HL-60 (cell line): Measurements from ENCODE around the gene CNTNAP2.

Experiments used
- DNase-seq, 2 experiments: peaks; one replicate each; pipeline ENCODE4 v3.0.0-alpha.2; 2010 to 2020; ENCODE audit warnings: low read depth in 1 of 2, low spot score in 1 of 2
- H3K27ac ChIP-seq: fragments of 250-450 bp; sonication (Bioruptor Pico); replicated peaks from 2 replicates; pipeline ENCODE4 v1.5.1; 2020; ENCODE audit warnings: mild to moderate bottlenecking, moderate library complexity
- H3K27me3 ChIP-seq: fragments of 250-450 bp; sonication (Bioruptor Pico); 2 replicates; pipeline ENCODE4 v1.5.1; 2021; ENCODE audit warnings: mild to moderate bottlenecking, moderate library complexity; ENCODE audit not compliant: insufficient read depth, poor library complexity, severe bottlenecking
- H3K4me3 ChIP-seq: replicated peaks from 2 replicates; pipeline ENCODE4 v1.5.1; 2011; ENCODE audit warnings: mild to moderate bottlenecking, control low read depth, low read length; ENCODE audit not compliant: insufficient read depth
- GABPA ChIP-seq: IDR thresholded peaks from 2 replicates; pipeline ENCODE4 v1.6.1; 2012; ENCODE audit warnings: low read depth
- POLR2AphosphoS5 ChIP-seq: IDR thresholded peaks from 2 replicates; pipeline ENCODE4 v1.6.1; 2012; ENCODE audit warnings: low read depth
- SPI1 ChIP-seq: IDR thresholded peaks from 2 replicates; pipeline ENCODE4 v1.6.1; 2012; ENCODE audit warnings: low read depth, mild to moderate bottlenecking, borderline replicate concordance
- TF ChIP-seq, protein P1 (sequence below): IDR thresholded peaks from 2 replicates; pipeline ENCODE4 v1.6.1; 2012; ENCODE audit warnings: low read depth; ENCODE audit not compliant: insufficient replicate concordance
- TF ChIP-seq, protein P2 (sequence below): IDR thresholded peaks from one replicate; pipeline ENCODE4 v1.5.1; 2011; ENCODE audit warnings: low read length, control low read depth, inconsistent platforms; ENCODE audit not compliant: insufficient read depth

CNTNAP2 gene

DNA sequence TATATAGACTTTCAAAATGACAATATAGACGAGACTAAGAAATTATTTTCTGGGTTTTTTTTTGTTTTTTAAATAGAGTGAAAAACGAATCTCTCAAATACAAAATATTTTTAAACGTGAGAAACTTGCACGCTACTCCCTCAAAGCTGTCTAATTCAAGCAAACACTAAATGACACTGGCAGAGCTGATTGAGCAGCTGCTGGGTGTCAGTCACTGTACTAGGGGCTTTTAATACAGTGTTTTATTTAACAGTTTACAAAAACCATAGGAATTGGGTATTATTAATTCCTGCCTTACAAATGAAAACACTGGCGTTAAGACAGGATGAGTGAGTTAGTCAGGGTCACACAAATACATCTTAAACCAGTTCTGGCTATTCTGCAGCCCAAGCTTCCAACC is 1264.3 kb downstream of the CNTNAP2 start:
- Histone ChIP-seq H3K27ac (no peak overlapping the region), H3K4me3 (no peak overlapping the region)
- no peak for TF ChIP-seq GABPA
- TF ChIP-seq, protein P1, sequence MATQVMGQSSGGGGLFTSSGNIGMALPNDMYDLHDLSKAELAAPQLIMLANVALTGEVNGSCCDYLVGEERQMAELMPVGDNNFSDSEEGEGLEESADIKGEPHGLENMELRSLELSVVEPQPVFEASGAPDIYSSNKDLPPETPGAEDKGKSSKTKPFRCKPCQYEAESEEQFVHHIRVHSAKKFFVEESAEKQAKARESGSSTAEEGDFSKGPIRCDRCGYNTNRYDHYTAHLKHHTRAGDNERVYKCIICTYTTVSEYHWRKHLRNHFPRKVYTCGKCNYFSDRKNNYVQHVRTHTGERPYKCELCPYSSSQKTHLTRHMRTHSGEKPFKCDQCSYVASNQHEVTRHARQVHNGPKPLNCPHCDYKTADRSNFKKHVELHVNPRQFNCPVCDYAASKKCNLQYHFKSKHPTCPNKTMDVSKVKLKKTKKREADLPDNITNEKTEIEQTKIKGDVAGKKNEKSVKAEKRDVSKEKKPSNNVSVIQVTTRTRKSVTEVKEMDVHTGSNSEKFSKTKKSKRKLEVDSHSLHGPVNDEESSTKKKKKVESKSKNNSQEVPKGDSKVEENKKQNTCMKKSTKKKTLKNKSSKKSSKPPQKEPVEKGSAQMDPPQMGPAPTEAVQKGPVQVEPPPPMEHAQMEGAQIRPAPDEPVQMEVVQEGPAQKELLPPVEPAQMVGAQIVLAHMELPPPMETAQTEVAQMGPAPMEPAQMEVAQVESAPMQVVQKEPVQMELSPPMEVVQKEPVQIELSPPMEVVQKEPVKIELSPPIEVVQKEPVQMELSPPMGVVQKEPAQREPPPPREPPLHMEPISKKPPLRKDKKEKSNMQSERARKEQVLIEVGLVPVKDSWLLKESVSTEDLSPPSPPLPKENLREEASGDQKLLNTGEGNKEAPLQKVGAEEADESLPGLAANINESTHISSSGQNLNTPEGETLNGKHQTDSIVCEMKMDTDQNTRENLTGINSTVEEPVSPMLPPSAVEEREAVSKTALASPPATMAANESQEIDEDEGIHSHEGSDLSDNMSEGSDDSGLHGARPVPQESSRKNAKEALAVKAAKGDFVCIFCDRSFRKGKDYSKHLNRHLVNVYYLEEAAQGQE: no peak
- no peak for TF ChIP-seq POLR2AphosphoS5
- TF ChIP-seq, protein P2, sequence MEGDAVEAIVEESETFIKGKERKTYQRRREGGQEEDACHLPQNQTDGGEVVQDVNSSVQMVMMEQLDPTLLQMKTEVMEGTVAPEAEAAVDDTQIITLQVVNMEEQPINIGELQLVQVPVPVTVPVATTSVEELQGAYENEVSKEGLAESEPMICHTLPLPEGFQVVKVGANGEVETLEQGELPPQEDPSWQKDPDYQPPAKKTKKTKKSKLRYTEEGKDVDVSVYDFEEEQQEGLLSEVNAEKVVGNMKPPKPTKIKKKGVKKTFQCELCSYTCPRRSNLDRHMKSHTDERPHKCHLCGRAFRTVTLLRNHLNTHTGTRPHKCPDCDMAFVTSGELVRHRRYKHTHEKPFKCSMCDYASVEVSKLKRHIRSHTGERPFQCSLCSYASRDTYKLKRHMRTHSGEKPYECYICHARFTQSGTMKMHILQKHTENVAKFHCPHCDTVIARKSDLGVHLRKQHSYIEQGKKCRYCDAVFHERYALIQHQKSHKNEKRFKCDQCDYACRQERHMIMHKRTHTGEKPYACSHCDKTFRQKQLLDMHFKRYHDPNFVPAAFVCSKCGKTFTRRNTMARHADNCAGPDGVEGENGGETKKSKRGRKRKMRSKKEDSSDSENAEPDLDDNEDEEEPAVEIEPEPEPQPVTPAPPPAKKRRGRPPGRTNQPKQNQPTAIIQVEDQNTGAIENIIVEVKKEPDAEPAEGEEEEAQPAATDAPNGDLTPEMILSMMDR: no peak
- no peak for TF ChIP-seq SPI1

DNA sequence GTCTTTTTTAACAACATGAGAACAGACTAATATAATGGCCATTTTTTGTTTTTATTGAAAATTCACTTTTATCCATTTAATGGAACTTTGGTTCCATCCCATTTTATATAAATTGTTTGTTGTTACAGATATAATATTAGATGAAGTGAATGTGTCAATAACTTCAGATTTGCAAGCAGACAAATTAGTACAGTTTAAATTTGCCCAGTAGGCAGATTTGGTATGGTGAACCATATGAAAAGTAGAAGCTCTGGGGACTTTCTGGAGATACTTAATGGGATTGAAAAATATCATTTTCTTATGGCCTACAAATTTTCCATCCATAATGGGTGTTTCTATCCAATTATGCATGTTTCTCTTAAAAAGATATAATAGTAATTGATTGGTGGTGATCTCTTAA is 1277.7 kb downstream of the CNTNAP2 start:
- no peak overlapping the region for H3K27ac ChIP-seq
- DNase-seq: no peak
- TF ChIP-seq, protein P2: no peak
- TF ChIP-seq SPI1 (no peak), GABPA (no peak), POLR2AphosphoS5 (no peak)
- TF ChIP-seq, protein P1: no peak
- H3K4me3 ChIP-seq: no peak overlapping the region
- H3K27me3 ChIP-seq: no peaks in the 10 kb centered on the region

More for the DNA sequence above, 1264.3 kb downstream of the CNTNAP2 start:
- DNase-seq: no peak
- no peaks in the 10 kb centered on the region for H3K27me3 ChIP-seq

DNA sequence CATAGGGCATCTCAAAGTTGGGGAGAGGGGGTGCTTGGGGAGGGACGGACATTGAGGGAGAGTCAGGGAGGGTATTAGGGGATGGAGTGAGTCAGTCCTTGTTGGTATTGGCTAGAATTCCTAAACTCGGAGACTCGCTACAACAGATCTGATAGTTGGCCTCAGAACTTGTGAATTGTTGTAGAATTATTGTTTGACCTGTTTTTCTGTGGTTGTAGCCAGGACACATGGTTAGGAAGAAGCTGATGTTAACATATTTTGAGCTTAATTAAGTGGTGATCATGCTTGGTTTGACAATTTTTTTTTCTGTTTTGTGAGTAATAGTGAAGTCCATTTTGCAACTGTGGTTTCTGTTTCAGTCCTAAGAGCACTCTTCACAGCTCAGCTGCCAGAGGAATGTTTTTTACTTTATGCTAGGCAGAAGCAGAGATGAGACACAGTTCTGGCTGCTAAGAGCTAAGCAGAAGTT is 1283.7 kb downstream of the CNTNAP2 start:
- no peak for DNase-seq
- no peaks in the 10 kb centered on the region for H3K27me3 ChIP-seq
- TF ChIP-seq, protein P2: no peak
- TF ChIP-seq, protein P1: no peak
- TF ChIP-seq GABPA (no peak), SPI1 (no peak), POLR2AphosphoS5 (no peak)
- H3K4me3 ChIP-seq: no peak overlapping the region
- no peak overlapping the region for H3K27ac ChIP-seq
